GM21576 (cell line): ENCODE data around the gene SIAH3.
"Not testable (repeated sequence)": the region's sequence is repeated elsewhere in the genome, so short reads cannot be mapped to it uniquely, and the experiment has no call there.

ENCODE experiments used
- ATAC-seq: cut with Tn5 transposase; IDR thresholded peaks from one replicate; pipeline ENCODE4 v1.9.1; 2021; ENCODE audit warnings: mild to moderate bottlenecking, moderate library complexity; ENCODE audit not compliant: unreplicated experiment

The SIAH3 gene

DNA sequence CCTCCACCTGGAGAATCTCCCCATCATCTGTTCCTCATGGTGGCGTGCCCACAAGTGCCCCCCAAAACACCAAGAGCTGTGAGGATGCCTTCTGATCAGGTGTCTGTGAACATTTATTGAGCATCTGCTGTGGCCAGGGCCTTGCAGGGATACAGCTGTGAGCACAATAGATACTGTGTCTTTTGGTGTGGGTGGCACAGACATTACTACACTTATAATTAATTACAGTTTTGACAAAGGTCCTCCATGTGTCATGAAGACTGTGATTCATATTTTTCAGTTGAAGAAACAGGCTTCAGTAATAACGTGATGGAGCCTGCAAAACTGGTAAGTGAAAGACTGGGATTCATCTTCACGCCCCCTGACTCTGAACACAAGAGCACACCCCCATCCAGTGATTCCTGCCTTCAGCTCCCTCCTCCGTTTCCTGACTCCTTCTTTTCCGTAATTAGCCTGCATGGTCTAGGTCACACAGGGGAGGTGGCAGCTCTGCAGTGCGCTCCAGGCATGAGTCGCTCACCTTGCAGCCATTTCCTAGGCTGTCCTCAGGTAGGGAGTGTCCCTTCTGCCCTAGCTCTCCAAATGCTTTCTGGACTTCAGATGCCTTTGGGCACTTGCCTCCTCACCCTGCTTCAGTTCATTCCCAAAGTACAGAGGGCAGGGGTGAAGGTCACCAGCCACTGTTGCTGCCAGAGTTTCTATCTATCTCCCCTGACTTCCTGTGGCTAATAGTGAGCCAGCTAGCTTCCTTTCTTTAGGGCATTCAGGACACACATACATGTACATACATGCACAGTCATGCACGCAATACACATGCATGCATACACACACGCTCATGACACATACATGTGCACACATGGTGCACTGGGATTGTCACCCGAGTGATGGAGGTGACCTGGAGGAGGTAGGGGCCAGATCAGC, 66.5 kb downstream of the SIAH3 start:
- no peak for ATAC-seq

DNA sequence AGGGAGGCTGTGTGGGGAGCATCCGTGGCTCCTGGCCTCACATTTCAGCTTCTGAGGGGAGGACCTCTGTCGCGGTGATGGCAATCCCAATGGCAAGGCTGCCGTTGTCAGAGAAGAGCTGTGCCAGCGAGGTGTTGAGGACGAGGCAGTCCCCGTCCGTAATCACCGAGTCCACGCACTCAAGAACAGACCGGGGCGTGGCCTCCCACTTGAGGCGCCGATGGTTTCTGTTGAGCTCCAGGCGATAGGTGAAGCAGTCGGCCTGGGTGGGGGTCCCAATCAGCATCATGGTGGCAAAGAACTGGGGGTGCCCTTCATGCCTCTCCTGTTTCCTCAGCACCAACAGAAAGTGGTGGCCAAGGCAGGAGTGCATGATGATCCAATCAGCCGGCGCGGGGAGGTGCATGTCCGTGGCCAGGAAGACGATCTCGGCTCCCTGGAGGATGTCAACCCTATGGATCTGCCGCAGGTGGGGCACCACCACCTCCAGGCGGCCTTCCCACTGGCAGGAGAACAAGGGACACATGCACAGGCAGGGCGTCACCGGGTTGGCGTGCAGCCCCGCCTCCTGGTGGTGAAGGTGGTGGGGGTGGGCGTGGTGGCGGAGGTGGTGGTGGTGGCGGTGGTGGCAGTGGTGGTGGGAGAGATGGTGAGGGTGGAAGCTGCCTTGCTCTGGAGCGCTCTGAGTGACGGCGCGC, 68.1 kb downstream of the SIAH3 start:
- no peak for ATAC-seq

DNA sequence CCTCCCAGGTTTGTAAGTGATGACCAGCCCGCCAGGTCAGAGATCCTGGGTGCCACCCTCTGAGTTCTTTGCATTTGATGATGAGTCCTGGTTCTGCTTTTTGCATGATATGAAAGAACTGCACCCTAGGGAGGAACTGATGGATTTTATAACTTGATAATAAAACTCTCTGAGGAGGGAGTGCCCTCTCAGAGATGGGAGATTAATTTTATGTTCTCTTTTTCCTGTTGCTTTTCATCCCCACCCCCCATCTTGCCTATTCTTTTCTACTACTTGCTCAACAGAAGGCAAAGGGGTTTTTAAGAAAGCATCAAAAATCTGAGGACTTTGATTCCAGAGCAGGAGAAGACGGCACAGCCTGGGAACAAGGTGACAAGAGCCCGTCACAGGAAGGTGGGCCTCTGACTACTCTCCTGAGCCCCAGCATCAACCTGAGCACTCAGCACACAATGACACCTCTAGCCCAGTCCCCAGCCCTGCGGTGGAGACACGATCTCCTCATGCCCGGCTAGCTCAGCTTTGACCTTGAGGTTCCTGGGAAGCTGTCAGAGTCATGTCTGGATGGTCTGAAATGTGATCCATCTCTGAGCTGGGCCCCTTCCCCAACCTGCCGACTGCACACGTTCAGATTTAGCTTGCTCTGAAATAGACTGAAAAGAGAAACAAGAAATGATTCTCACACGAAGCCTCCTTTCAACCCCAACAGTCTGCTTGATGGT, 69.1 kb downstream of the SIAH3 start:
- ATAC-seq = no peak

DNA sequence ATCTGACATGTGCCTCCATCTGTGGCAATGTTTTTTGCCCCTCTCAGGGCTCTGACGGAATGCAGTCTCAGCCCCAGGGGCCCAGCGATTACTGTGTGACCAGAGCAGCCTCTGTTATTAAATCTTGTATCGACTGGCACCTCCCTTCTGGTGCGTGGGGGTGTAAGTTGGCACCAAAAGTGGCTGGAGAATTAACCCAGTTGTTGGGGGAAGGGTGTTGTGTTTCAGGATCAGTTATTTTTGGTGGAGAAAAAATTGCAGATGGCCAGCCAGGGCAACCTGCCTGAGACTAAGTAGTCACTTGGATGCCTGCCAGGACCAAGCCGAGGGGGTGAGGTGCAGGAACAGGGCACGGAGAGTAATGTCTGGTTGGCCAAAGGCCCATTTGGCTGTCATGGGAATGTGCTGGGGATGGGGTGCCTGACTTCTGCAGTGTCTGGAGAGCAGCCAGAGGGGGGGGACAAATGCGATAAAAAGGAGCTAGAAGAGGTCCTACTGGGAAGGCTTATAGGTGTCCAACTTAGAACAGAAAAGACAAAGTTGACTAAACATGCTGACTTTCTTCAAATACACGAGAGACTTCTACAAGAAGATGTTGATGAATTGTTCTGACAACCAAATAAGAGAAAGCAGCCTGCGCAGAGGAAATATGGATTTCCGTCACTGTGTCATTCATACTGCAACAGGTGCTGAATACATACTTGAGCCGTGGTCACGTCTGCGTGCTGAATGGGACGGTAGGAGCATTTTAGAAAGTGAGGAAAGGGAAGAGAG, 69.8 kb downstream of the SIAH3 start:
- no peak for ATAC-seq

DNA sequence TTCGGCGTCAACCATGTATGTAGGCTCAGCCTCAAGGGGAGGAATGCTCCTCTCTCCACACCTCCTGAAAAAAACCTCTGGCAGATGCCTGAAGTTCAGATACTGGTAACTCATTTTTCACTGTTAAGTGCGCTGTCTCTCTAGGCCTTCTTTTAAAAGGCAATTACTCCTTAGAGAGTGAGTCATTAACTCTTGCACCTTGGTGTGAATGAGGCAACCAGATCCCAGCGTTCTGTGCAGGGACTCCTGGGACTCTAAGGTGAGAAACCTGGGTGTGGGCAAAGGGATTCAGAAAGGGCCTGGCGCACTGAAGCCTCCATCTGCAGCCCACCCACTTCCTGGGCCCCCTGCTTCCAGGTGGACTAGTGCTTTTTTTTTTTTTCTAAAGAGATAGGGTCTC, 71.7 kb downstream of the SIAH3 start:
- ATAC-seq = no peak

DNA sequence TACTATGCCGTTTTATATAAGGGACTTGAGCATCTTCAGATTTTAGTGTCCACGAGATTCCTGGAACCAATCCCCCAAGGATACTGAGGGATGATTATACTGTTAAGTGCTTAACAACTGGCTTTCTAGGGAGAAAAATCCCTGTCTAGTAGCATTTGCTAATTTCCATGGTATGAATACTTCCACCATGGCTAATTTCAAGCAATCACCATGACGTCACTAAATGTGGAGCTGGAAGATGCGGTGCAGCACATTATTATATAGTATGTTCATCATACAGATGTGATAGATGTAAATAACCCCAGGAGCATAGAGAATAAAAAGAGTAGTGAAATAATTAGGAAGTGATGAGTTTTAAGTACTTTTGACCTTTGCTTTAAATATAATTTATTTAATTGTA, 72.7 kb downstream of the SIAH3 start:
- ATAC-seq = no peak

DNA sequence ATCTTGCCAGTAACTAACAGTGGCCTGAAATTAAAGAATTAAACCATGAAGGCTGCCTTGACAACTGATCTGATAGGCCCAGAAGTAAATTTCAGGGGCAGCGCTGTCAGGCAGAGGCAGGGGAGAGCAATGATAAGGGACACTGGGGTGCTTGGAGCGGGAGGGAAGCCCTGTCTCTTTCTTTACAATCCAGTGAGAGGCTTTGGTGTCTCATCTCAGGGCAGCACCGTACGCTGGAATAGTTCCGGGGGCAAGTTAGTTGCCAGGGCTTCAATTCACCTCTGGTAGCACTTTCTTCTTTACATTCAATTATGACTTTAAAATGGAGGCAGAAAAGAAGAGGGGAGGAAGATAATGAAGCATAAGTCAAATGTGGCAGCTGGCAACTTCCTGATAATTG, 74.8 kb downstream of the SIAH3 start:
- ATAC-seq = no peak

DNA sequence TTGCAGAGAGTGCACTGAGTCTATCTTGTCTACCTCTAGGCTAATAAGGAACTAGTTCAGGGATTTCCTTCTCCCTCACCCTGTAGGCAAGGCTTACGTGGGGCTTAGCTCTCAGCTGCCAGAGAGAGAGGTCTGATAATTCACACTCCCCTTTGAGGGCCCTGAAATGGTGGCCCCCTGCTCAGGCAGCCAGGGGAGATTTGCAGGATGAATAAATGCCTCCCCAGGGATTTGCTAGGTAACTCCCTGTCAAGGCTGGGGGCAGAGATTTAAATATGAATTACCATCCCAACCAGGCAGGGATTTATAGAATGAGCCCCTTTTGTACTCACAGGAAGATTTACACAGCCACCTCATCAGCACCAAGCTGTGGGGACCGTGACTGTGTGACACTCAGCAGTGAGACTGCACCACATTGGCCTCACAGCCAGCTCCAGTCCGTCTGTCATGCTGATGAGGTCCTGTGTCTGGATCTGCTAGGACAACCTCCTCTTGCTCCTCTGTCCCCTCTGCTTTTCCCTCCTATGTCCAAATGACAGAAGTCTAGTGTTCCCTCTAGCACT, 76.1 kb downstream of the SIAH3 start:
- ATAC-seq = no peak

DNA sequence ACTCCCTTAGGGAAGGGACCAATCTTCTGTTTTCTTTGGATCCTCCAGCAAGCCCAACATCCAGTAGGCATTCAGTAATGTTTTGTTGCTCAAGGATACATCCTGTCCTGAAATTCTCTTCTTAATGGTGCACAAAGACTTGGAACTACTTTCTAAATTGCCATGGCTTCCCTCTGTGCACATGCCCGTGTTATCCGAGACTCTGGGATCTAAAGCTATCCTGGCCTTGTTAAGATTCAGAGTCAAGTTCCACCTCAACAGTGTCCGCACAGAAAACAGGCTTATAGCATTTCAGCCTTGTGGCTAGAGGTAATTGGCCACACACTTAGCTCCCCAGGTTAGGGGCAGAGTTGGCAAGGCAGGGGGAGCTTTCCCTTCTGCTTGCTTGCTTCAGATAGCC, 77.6 kb downstream of the SIAH3 start:
- ATAC-seq = no peak

DNA sequence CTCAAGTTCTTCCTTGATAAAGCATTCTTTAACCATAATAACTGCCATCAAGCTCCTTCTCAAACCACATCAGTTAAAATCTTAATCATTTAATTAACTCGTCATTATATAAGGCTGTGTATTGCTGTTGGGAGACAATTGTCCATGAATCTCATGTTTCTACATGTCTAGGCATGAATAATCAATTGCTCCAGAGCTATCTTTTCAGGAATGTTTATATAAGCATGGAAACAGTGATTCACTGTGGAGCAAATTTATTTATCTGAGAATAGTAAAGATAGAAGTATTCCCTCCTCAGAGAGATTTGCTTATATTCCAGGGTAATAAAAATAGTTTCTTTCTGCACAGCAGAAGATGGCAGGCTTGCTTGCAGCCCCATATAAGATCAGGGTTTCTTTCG, 78.3 kb downstream of the SIAH3 start:
- ATAC-seq = no peak

DNA sequence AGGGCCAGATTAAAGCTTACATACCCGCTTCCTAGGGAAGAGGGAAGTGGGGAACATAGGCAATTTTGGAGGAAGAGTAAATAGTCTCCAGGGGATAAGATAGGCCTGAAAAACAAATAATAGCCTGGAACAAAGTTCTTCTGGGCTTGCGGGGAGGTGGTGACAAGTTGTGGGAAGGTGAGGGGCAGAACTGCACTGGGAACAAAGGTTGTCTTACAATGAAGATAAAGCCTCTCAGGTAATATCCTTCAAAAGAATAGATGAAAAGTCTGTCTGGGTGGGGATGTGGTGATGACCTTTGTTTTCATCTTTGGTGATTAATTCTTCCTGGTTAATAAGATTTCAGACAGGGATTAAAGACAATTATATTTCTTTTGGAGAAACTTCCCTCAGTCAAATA, 80.7 kb downstream of the SIAH3 start:
- ATAC-seq = no peak

DNA sequence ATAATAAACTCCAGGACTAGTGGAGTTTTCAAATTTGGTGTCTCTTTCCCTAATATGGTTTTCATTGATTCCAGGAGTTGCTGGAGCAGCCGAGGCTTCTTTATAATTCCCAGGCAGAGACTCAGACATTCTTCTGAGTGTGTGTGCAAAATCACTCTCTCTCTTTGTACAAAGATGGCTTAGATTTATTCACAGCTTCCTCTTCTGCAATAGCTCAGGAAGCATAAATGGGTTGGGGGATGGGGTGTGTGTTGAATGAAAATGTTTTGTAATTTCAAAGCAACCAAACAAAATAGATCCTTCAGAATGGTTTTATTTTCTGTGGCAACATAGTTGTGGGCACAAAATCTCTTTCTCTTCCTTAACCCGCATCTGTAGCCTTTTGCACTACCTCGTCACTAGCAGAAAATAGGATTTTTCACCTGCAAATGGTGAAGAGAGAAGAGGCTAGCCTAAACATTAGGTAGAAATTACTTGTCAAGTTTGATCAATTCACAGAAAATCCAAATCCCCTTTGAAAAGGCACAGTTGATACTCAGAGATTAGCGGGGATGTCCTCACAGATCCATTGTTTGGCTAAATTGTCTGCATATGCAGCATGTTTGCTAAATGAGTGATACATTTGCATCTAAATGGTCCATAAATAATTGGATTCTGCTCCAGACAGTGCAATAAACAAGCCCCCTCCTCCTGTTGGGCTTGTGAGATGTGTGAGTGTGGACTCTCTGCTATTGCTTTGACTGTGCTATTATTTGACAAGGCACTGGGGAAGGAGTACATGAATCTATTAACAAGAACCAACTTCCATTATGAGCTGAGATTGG, 82.7 kb downstream of the SIAH3 start:
- ATAC-seq = no peak

DNA sequence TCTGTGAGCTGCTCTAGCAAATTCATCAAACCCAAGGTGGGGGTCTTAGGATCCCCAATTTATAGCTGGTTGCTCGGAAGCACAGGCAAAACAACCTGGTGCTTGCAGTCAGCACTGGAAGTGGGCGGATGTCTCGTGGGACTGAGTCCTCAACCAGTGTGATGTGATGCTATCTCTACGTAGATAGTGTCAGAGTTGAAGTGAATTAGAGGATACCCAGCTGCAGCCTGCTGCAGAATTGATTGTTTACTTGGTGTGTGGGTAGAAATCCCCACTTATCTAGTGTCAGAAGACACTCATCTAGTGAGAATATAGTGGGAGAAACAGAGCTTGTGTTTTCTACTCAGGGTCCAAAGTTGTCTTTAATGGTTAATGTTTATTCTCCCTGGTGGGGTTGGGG, 86.1 kb downstream of the SIAH3 start:
- no peak for ATAC-seq

DNA sequence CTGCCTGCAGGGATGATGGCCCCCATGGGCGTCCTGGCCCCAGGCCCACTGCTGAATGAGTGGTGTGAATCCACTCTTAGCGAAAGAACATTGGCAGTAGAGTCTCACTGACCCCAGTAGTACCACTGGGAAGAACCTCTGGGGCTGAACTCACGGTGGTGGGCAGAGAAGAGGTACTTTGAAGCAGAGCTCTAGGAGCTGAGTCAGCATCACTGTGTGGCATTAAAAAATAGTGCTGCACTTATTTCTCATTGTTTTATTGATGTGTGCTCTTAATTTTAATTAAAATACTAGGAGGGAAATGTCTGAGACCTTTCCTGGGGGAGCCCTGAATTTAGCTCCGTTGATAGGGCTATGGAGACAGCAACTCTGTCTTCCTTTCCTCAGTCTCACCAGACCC, 88.1 kb downstream of the SIAH3 start:
- ATAC-seq = no peak

DNA sequence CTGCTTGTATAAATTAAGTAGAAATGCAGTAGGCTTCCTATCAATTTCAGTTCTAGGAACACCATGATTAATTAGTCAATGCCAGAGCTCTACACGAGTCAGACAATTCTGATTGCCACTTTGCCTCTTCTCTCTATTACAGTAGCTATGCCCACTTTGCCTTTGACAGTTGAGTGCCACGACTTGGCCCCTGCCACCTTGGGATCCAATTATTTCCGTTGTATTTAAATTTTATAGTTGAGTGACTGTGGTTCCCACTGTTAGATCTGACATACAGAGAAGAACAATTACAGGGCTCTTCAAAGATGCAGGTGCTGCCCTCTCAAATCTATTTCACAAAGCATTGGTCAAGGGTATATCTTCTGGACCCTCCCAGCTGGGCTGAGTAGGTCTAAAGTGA, 94.0 kb downstream of the SIAH3 start:
- ATAC-seq = not testable (repeated sequence)

DNA sequence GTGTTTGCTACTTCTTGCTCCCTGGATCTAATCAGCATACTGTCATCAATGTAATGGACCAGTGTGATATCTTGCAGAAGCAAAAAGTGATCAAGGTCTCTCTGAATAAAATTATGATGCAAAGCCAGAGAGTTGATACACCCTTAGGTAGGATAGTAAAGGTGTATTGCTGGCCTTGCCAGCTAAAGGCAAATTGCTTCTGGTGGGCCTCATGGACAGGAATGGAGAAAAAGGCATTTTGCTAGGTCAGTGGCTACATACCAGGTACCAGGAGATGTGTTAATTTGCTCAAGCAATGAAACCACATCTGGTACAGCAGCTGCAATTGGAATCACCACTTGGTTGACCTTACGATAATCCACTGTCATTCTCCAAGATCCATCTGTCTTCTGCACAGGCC, 95.1 kb downstream of the SIAH3 start:
- not testable (repeated sequence) for ATAC-seq

DNA sequence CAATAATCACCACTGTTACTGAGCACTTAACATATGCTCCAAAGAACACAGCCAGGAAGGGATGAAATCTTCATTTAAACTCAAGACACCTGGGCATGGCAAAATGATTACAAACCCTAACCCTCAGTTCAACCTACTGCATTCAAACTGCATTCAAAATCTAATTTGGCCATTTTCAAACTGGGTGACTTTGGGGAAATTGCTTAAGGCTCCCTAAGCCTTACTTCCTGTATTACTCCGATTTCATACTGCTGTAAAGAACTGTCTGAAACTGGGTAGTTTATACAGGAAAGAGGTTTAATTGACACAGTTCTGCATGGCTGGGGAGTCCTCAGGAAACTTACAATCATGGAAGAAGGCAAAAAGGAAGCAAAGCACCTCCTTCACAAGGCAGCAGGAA, 99.0 kb downstream of the SIAH3 start:
- no peak for ATAC-seq

DNA sequence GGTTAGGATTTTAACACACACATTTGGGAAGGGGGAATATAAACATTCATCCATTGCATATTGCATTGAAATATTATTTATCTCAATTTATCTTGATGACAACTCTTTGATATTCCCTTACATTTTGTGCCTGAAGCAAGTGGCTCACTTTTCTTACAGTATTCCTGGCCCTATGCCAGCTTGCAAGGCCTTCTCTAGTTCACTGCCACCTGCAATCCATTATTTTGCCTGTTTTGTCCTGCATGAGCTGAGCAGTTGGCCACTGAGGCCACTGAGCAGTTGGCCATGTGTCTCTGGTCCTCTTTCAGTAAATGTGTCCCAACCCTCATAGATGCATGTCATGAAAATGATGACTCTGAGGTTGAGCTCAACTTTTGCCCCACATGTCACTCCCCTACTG, 99.7 kb downstream of the SIAH3 start:
- ATAC-seq = no peak

DNA sequence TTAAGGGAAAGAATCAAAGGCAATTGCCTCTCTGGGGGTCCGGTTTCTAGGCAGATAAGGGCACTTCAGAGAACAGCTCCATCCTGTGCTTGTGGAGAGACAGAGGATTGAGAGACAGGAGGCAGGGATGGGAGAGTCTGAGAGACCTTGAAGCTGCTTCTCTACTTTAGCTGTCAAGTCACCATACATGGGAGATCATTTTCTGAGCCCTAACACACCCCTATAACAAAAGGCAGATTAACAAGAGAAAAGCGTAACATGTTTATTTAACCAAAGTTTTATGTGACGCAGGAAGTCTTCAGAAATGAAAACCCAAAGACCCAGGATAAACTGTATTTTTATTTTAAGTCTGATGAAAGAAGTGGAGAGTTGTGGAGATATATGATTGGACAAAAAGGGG, 101.0 kb downstream of the SIAH3 start:
- no peak for ATAC-seq
